Mammary epithelial cell (primary cell): Measurements from ENCODE around the gene UGT3A2.

Experiments
- EZH2 ChIP-seq: IDR thresholded peaks from 2 replicates; pipeline ENCODE4 v1.6.1; 2012; ENCODE audit warnings: low read length, inconsistent platforms, borderline replicate concordance
- TF ChIP-seq, protein P1 (sequence below), 2 donors: IDR thresholded peaks in 1 of 2; conservative IDR thresholded peaks in 1 of 2; 2 replicates each; pipeline ENCODE4 v1.5.1; 2011 to 2012; ENCODE audit warnings: inconsistent platforms in 2 of 2, low read length in 2 of 2, mild to moderate bottlenecking in 2 of 2, control low read depth in 1 of 2, low read depth in 1 of 2; ENCODE audit not compliant: insufficient read depth in 1 of 2; ENCODE audit errors: extremely low read depth in 1 of 2

- TF ChIP-seq, protein P1, sequence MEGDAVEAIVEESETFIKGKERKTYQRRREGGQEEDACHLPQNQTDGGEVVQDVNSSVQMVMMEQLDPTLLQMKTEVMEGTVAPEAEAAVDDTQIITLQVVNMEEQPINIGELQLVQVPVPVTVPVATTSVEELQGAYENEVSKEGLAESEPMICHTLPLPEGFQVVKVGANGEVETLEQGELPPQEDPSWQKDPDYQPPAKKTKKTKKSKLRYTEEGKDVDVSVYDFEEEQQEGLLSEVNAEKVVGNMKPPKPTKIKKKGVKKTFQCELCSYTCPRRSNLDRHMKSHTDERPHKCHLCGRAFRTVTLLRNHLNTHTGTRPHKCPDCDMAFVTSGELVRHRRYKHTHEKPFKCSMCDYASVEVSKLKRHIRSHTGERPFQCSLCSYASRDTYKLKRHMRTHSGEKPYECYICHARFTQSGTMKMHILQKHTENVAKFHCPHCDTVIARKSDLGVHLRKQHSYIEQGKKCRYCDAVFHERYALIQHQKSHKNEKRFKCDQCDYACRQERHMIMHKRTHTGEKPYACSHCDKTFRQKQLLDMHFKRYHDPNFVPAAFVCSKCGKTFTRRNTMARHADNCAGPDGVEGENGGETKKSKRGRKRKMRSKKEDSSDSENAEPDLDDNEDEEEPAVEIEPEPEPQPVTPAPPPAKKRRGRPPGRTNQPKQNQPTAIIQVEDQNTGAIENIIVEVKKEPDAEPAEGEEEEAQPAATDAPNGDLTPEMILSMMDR (conservative IDR thresholded peaks at IDR 0.05 in 1 of 2, IDR thresholded peaks at IDR 0.05 in 1 of 2; ENCODE audit: extremely low read depth in 1 of 2, insufficient read depth in 1 of 2, low read depth in 1 of 2, low read length in 2 of 2), result no peak
- no peak for TF ChIP-seq EZH2
Observed at GRCh38 chr5:35996076-35996475, 70.6 kb downstream of the UGT3A2 start.
